ENCODE data around the gene DTNB.
"Not testable (repeated sequence)": the region's sequence is repeated elsewhere in the genome, so short reads cannot be mapped to it uniquely, and the experiment has no call there.

The DTNB gene

DNA sequence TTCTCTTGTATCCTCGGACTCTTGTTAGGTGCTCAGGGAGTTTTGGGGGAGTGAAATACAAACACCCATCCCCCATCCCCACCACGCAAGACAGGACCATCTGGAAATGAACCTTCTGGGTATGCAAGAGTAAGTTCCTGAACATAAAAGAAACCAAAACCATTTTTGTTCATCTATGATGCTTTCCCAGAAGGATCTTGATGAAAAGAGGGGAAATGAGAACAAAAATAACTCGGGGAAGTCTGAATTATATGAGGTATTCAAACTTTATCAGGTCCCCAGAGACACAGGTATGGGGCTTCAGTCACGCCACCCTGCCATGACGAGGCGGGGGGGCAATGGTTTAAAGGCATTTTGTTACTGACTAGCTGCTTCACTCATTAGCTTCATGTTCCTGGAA is 263.0 kb downstream of the DTNB start:
- peak overlapping the region; percentile 80 for H3K4me2 ChIP-seq
- H4K20me1 ChIP-seq: no peaks in the 10 kb centered on the region
- TF ChIP-seq Cebpa-rat (IDR thresholded peaks at IDR 0.05): no peak
- no peak overlapping the region for H3K9ac ChIP-seq
- peak overlapping the region; percentile 37 for H3K27ac ChIP-seq
- peaks cover 2% of the 10 kb centered on the region; the same call in 1 of the 2 replicates for H3K36me3 ChIP-seq
- no peaks in the 10 kb centered on the region for H3K27me3 ChIP-seq
- 0 out of 2 replicates have a peak, but pooled peaks cover 8% of the 10 kb centered on the region for H3K9me3 ChIP-seq
- H3K4me3 ChIP-seq: no peak overlapping the region
- H3K4me1 ChIP-seq: peaks cover 46% of the 10 kb centered on the region

DNA sequence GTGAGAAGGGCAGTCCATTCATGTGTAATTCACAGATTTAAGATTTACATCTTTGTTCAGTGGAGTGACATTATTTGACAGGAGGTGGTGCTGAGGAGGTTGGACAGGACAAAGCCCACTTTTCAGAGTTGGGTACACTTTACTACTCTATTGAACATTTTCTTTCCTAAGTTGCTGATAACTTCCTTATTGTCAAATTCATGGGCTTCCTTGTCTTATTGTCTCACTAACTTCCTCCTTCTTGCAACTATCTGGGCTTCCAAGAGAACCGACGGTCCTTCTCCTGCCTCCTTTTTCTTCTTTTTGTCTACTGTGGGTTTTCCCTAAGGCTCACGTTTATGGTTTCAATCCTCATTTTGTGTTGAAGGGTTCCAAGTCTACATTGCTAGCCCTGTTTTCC is 263.9 kb downstream of the DTNB start:
- Histone ChIP-seq H3K4me3 (no peak overlapping the region), H4K20me1 (no peaks in the 10 kb centered on the region), H3K4me1 (peaks cover 49% of the 10 kb centered on the region), H3K4me2 (peak overlapping the region; percentile 80), H3K9me3 (0 out of 2 replicates have a peak, but pooled peaks cover 8% of the 10 kb centered on the region), H3K9ac (no peak overlapping the region), H3K27me3 (no peaks in the 10 kb centered on the region), H3K36me3 (no peaks in the 10 kb centered on the region; the same call in 1 of the 2 replicates), H3K27ac (no peak overlapping the region)
- no peak for TF ChIP-seq Cebpa-rat (IDR thresholded peaks at IDR 0.05)

DNA sequence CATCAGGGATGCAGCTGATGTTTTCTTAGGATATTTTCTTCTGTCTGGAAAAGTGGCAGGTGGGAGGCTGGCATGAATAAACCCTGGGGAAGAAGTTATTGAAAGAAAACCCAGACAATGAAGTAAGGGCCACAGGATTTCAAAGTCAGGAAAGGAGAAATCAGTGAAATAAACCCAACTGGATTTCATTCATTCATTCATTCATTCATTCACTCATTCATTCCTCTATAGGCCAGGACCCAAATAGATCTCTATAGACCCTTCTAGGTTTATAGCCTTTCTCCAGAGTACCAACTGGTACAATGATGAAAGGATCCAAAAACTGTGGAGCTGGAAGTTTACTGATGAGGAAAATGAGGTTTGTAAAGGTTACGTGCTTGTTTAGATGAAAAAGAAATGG is 264.3 kb downstream of the DTNB start:
- no peak overlapping the region for H3K4me2 ChIP-seq
- TF ChIP-seq Cebpa-rat (IDR thresholded peaks at IDR 0.05): no peak
- no peaks in the 10 kb centered on the region for H3K27me3 ChIP-seq
- H3K36me3 ChIP-seq: no peaks in the 10 kb centered on the region; the same call in 1 of the 2 replicates
- 0 out of 2 replicates have a peak, but pooled peaks cover 4% of the 10 kb centered on the region for H3K9me3 ChIP-seq
- no peak overlapping the region for H3K27ac ChIP-seq
- H3K9ac ChIP-seq: no peak overlapping the region
- H4K20me1 ChIP-seq: no peaks in the 10 kb centered on the region
- peaks cover 53% of the 10 kb centered on the region for H3K4me1 ChIP-seq
- H3K4me3 ChIP-seq: no peak overlapping the region

DNA sequence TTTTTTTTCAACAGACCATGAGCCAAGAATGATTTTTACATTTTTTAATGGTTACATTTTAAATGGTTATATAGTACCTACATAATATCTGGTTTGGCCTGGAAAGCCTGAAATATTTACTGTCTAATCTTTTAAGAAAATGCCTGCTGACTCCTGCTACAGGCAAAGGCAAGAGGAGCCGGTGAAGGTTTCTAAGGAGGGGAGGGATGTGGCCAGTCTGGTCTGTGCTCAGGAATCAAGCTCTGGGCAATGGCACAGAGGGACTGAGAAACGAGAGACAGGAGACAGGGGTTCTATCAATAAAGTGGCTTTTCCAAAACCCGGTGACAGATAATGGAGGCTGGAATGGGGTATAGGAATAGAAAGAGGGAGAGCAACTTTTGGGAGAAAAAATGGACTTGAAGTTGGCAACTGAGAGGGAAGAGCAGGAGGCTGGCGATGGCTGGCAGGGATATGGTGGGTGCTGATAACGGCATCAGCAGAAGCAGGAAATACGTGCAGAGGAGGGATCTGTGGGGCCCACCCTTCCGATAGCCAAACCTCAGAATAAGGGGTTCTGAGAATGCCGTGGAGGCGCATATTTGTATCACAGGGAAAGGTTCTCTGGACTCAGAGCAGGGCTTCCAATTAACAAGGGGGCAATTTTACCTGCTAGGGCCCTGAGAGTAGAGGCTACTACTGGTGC is 267.6 kb downstream of the DTNB start:
- Histone ChIP-seq H3K4me2 (no peak overlapping the region), H3K36me3 (no peaks in the 10 kb centered on the region; the same call in 1 of the 2 replicates), H3K4me3 (no peak overlapping the region), H3K9me3 (no peaks in the 10 kb centered on the region), H3K27ac (no peak overlapping the region), H4K20me1 (no peaks in the 10 kb centered on the region), H3K9ac (no peak overlapping the region), H3K4me1 (peaks cover 69% of the 10 kb centered on the region), H3K27me3 (no peaks in the 10 kb centered on the region)
- TF ChIP-seq Cebpa-rat (IDR thresholded peaks at IDR 0.05): no peak

GRCh38 chr2:25403120-25403760 is 270.1 kb downstream of the DTNB start:
- H4K20me1 ChIP-seq, H3K9me3 ChIP-seq, H3K36me3 ChIP-seq, H3K27me3 ChIP-seq, H3K9ac ChIP-seq, H3K4me3 ChIP-seq: not testable (repeated sequence)
- Histone ChIP-seq H3K27ac (peak overlapping the region; percentile 32; the same call in 1 of the 2 replicates), H3K4me1 (peaks cover 73% of the 10 kb centered on the region), H3K4me2 (peak overlapping the region; percentile 68)

DNA sequence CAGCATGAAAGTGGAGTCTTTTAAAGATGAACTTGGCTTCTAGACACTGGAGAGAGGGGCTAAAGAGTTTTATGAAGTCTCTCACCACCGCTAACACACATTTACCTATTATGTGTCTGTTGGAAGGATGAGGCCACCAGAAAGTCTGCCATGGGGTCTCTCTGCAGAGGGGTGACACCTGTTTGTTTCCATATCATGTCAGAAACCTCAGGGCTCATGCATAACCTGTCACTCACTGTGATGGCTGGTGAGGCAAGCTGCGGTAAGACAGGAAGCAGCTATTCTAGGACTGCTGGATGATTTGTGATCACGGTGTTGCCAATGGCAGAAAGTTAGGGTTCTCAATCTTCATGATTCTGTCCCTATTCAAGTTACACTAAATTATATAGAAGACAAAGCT is 270.9 kb downstream of the DTNB start:
- Histone ChIP-seq H3K9ac (no peak overlapping the region; the same call in 1 of the 2 replicates), H3K27me3 (no peaks in the 10 kb centered on the region), H3K27ac (peak overlapping the region; percentile 32; the same call in 1 of the 2 replicates), H4K20me1 (no peaks in the 10 kb centered on the region), H3K4me3 (no peak overlapping the region), H3K4me1 (peaks cover 71% of the 10 kb centered on the region), H3K9me3 (no peaks in the 10 kb centered on the region), H3K36me3 (peaks cover 3% of the 10 kb centered on the region; the same call in 1 of the 2 replicates), H3K4me2 (peak overlapping the region; percentile 68)
- TF ChIP-seq Cebpa-rat (IDR thresholded peaks at IDR 0.05): no peak

- H3K4me1 ChIP-seq: peaks cover 68% of the 10 kb centered on the region
- no peak overlapping the region for H3K9ac ChIP-seq
- H4K20me1 ChIP-seq: no peaks in the 10 kb centered on the region
- peaks cover 3% of the 10 kb centered on the region; the same call in 1 of the 2 replicates for H3K36me3 ChIP-seq
- no peak for TF ChIP-seq Cebpa-rat (IDR thresholded peaks at IDR 0.05)
- H3K27ac ChIP-seq: 0 out of 2 replicates have a peak overlapping the region, but pooled peaks have one; percentile 8
- H3K4me2 ChIP-seq: peak overlapping the region; percentile 68
- H3K4me3 ChIP-seq: no peak overlapping the region
- no peaks in the 10 kb centered on the region for H3K27me3 ChIP-seq
- H3K9me3 ChIP-seq: no peaks in the 10 kb centered on the region
These were observed 271.9 kb downstream of the DTNB start for GRCh38 chr2:25401307-25402026.

- 0 out of 2 replicates have a peak, but pooled peaks cover 3% of the 10 kb centered on the region for H3K36me3 ChIP-seq
- peaks cover 68% of the 10 kb centered on the region for H3K4me1 ChIP-seq
- no peak overlapping the region for H3K4me3 ChIP-seq
- H3K27me3 ChIP-seq: no peaks in the 10 kb centered on the region
- peak overlapping the region; percentile 68 for H3K4me2 ChIP-seq
- TF ChIP-seq Cebpa-rat (IDR thresholded peaks at IDR 0.05): no peak
- H3K9ac ChIP-seq: no peak overlapping the region
- H4K20me1 ChIP-seq: no peaks in the 10 kb centered on the region
- H3K27ac ChIP-seq: peak overlapping the region; percentile 22; the same call in 1 of the 2 replicates
- H3K9me3 ChIP-seq: no peaks in the 10 kb centered on the region
These were observed 272.7 kb downstream of the DTNB start for GRCh38 chr2:25400576-25401216.

DNA sequence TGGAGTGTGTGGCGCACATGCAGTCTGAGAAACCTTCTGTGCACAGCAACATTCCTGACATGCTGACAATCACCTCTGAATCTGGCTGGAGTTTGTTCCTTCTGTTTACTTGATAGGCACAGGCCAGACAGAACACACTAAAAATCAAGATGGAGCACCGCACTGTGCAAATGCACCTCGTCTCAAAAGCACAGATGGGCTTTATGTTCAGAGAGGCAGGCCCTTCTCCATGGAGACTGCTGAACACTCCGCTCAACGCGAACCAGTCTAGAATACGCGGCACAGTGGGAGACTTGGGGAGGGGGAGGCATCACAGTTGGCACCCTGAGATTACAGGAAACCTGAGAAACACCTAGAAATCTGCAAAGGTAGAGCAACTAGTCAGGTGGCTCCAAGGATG is 273.2 kb downstream of the DTNB start:
- H3K27ac ChIP-seq: peak overlapping the region; percentile 22; the same call in 1 of the 2 replicates
- peaks cover 68% of the 10 kb centered on the region for H3K4me1 ChIP-seq
- no peak overlapping the region for H3K9ac ChIP-seq
- H3K36me3 ChIP-seq: 0 out of 2 replicates have a peak, but pooled peaks cover 3% of the 10 kb centered on the region
- TF ChIP-seq Cebpa-rat (IDR thresholded peaks at IDR 0.05): no peak
- H3K9me3 ChIP-seq: no peaks in the 10 kb centered on the region
- H4K20me1 ChIP-seq: no peaks in the 10 kb centered on the region
- H3K4me3 ChIP-seq: no peak overlapping the region
- H3K4me2 ChIP-seq: peak overlapping the region; percentile 68
- H3K27me3 ChIP-seq: no peaks in the 10 kb centered on the region

Data from BLaER1 (cell line).